DMS 273 treated with DMSO at 0.1 percent for 48 hours (cell line): Measurements from ENCODE around the gene SPR.

Experiments
- DNase-seq: peaks from one replicate; lab custom pipeline; 2025; lab: John Stamatoyannopoulos, UW

The SPR gene

DNA sequence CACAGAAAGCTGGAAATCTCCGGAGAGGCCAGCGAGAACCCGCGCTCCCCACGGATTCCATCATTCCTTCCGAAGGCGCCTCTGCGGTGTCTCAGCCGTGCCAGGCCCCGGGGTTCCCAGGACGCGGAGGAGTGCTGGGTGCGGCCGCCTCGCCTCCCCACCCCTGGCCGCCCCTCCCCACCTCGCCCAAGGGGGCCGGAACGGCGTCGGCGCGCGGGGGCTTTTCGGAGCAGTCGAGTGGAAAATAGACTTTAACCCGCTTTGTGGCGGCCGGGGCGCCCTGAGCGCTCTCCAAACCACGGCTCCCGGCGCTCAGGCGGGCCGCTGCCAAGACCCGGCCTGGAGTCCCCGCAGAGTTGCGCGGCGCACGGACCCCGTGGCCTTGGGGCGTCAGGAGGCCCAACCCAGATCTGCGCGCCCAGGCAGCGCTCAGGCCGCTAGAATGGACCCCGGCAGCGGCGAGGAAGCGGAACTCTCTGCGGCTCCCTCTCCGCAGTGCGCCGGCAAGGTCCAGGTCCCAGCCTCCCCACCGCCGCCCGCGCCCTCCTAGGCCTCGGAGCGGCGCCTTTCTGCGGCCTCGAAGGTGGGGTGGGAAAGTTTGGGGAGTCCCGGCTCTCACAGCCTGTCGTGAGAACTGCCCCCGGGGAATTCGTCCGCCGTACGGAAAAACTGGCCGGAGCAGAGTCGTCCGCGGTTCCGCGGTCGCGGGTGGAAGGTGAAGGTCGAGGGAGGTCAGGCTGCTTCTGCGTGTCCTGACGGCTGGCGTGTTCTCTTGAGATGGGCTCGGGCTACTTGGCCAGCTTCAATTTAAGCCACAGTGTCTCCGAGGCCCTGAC, 28.9 kb downstream of the SPR start:
- DNase-seq = peak; percentile 52

DNA sequence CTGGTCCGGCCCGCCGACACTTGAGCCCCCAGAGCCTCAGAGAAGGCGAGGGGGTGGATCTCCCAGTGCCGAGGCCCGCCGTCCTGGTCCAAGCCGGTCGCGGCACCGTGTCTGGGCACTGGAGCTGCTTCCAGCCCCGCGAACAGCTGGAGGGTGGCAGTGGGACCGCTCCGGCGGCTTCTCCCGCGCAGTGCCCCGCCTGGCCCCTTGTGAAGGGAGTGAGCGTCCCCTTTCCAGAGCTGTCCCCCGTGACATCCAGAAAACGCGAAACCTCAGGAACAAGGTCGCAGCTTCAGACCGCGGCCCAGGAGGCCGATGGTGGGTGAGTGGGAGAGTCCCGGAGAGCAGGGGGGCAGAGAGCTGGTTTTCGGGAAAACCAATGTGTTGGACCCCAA, 29.5 kb downstream of the SPR start:
- no peak for DNase-seq

DNA sequence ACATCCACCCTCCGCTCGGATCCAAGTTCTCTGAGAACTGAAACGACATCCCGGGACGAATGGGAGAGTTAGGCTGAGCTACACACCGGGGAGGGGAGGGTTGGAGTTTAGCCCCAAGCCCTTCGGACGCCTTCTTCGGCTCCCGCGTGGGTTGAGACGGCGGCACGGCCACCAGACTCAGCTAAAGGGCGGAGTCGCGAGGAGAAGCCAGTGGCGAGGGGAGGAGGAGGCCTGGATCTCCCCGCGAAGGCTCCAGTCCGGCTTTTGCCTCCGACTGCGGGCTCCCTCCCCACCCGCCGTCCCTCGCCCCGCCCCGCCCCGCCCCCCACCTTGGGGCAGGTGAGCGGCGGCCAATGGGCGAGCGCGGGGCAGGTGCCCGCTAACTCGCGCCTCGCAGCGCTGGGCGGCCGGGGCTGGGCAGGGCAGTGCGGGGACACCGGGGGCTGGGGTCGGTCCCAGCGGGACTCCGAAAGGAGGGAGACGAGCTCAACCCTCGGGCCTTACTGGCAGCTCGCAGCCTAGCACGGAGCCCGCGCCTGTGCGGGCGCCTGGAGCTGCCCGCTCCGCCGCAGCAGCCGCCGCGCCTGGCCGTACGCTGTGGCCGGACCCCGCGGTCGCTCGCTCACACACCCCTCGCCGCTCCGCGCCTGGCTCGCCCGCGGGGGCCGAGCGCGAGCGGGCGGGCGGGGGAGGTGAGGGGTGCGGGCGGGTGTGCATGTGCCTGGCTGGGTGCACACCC, 30.1 kb downstream of the SPR start, which contains the start of gene EMX1:
Gene EMX1 (plus strand): TSS at position 382 of the 739 bp plus-strand sequence. CDS start 334 bp downstream, at position 716.
- peak; percentile 61 for DNase-seq

DNA sequence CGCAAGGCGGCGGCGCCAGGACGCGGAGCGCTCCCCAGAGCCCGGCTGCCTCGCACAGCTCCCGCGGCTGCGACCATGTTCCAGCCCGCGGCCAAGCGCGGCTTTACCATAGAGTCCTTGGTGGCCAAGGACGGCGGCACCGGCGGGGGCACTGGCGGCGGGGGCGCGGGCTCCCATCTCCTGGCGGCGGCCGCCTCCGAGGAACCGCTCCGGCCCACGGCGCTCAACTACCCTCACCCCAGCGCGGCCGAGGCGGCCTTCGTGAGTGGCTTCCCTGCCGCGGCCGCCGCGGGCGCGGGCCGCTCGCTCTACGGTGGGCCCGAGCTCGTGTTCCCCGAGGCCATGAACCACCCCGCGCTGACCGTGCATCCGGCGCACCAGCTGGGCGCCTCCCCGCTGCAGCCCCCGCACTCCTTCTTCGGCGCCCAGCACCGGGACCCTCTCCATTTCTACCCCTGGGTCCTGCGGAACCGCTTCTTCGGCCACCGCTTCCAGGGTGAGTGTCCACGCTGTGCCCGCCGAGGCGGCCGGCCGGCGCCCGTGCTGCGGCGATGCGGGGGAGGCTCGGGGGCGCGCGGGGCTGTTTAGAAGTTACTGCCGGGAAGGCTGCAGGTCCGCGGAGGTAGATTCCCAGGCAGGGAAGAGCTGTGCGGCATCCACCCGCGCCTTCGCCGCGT, 30.8 kb downstream of the SPR start:
- peak; percentile 52 for DNase-seq

DNA sequence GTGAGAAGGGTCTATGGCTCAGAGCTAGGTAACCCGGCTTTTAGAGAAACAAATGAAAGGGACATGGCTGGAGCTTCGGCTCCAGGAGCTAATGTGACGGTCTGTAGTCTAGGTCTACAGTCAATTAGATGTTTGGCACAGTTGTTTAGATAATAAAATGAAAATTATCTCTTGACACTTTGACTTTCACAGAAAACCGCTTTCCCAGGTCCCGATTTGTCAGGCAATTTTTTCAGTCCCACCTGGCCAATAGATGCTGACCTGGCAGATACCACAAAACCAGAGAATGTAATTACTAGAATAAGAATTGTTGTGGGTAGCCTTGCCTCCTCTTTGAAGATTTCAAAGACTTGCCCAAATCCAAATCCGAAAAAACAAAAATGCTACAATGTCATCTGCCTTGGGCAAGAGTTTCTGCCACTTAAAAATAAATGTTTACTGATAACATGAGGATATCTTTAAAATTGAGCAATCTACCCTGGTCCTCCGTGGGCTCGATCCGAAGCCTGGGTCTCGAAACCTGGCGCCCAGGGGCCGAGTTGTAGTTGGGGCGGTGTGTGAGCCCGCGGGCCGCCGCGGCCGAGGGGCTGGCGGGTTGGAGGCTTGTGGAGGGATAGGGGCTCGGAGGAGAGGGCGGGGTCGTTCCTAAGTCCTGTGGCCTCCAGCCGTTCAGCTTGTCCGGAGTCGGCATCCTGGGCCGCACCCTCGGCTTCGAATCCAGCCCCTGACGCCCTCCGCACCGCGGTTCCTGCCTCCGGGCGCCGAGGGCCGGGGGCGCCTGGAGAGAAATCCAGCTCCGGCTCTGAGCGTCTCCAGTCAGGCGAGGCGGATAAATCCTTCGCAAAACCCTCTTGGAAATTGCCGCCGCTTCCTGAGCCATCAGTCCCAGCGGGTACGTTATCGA, 32.5 kb downstream of the SPR start:
- no peak for DNase-seq

DNA sequence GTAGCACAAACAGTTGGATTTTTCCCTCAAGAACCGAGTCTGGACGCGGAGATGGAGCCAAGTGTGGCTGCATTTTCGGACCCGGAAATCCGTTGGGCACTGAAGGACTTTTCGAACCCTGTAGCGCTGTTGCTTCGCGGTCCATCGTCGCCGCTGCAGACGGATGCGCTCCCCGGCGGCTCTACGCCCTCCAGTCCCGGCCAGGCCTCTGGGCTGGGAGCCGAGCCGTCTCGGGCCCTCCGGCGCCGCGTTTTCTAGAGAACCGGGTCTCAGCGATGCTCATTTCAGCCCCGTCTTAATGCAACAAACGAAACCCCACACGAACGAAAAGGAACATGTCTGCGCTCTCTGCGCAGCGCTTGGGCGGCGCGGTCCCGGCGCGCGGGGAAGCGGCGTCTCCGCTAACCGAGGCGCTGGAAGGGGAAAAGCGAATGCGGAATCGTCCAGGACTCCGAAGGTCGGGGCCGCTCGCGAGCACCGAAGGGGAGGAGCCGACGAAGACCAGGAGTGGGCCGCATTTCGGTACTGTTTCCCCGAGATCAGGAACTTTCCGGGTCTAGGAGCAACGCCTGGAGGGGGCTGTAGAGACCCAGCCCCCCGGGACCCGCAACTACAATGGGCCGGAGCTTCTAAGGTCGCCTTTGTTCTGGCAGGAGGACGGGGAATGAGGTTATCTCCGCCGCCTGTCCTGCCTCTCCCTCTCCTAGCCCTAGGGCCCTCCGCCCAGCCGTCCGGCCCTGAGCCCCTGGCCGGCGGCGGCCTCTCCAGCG, 33.3 kb downstream of the SPR start:
- no peak for DNase-seq

DNA sequence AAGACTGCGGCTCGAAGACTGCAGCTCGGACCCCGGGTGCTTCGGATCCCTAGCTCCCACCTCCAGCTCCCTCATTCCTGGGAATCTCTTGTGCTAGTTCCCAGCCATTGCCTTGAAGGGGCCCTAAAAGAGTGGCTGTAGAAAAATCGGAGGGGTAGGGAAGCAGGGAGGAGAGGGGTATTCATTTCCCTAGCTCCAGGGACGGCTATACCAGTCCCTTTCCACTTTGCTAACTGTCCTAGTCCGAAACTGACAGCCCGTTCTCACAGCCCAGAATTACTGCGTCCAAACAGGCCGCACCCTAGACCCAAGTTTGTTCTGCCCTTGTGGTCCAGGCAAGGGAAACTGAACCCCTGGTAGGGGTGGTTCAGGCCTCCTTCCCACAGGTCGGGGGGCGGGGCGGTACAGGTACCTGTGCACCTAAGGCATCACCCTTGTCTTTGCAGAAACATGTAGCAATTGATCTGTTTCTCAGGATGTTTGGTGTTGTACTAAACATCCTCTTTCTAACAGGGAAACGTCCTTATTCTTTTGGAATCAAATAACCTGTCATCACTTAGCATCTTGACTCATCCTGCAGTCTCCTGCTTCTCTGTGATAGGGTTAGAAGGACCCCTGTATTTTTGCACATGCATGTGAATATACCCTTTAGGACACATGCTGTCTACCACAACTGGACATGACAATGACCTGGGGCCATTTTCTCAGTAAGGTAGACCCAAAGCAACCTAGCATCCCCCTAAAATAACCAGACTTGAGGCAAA, 34.1 kb downstream of the SPR start:
- DNase-seq = no peak

DNA sequence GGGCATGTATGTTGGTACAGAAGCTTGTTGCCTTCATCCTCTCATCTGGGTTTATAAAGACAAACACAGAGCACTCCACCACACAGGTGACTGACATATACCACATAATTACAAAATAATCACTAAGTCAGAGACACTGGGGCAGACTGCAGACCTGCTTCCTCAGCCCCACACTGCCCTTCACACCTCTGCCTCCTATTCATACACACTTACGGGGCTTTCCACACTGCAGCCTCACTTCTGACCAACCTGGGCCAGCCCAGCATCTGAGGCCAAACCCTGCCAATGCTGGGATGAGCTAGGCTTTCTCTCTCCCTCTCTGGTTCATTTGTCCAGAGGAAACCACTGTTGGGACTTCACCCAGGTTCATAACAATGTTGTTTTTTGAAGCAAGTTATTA, 34.6 kb downstream of the SPR start:
- DNase-seq = no peak

DNA sequence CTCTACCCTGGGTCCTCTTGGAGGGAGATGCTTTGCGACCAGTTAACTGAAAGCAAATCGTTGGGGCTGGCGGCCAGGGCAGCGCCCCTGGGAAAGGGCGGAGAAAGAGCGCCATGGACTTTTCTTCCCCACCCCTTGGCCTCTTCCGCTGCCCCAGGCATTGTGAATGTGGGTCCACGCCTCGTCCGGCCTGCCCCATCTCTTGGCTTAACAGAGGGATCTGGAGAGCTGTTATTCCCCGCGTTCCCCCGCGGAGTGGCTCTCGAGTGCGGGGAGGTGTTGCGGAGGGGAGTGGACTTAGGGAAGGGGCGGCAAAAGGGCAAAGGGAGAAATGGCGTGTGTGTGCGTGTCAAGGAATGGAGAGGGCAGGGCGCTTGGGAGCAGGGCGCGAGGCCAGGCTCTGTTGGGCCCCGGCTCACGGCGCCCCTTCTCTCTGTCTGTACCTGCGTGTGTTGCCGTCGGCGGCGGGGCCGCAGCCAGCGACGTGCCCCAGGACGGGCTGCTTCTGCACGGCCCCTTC, 36.7 kb downstream of the SPR start:
- no peak for DNase-seq

DNA sequence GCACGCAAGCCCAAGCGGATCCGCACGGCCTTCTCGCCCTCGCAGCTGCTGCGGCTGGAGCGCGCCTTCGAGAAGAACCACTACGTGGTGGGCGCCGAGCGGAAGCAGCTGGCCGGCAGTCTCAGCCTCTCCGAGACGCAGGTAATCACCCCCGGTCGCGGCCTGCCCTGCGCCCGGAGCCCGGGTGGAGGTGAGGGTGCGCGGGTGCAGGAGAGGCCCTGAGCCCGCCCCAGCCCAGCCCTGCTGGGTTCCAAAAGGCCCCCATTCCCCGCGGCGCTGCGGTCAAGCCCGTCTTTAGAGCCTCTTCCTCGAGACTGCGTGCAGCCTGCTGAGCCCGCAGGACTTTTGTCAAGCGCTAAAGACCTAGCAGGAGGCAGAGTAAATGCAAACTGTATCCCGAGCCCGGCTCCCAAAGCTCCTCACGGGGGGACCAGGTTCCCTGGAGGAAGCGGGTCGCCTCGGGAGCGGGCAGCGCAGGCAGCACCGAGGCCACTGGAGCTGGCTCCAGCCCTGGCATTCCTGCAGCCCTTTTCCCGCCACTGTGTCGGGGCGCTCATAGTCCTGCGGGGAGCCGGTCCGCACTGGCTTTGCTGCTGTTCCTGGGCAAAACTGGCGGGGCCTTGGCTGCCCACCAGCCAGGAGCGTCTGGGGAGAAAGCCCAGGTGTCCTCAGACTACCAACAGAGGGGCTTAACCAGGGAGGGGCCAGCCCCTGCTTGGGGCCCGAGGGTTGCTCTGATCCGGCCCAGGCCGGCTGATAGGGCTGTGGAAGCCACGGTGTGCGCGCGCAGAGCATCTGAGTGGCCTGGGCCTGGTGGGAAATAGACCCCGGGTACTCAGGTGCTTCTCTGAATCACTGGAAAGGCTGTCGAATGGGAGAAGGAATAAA, 37.4 kb downstream of the SPR start:
- DNase-seq = no peak

DNA sequence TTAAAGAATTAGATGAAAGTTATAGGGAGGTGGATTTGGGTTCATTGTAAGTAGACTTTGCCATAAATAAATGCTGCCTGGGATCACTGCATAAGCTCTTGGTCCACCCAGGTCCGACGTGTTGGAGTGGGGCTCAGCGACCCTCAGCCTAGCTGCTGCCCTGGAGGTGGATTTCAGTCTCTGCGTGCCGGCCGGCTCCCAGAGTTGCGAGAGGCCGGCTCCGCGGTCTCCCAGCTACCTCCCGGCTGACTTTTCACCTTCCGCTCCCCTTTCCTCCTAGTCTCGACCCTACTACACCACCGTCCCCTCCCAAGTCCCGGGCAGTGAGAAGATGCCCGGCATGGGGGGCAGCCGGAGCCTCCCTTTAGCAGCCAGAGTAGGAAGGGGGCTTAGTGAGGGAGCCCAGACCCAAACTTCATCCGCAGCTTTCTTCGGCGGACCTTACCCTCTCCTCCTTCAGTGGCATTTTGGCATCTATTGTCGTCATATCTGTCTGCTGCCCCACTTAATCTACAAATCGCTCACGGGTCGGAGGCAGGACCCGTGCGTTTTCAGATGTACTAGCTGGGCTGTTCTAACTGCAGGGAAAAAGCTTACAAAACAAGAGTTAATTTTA, 38.2 kb downstream of the SPR start:
- no peak for DNase-seq

DNA sequence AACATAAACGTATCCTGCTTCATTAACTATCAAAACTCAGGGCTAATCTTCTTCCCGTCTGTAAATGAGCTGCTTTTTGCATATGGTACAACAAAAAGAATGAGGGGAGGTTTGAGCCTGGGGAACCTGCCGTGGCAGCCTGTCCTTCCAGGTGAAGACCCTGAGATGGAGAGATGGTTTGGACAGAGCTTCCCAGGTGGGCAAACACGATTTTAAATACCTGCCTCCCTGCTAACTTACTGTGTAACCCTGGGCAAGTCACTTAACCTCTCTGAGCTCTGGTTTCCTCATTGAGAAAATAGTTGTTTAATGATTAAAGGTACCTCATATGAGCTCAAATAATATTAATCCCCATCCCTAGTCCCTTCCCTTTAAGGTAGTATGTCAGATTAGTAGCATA, 39.2 kb downstream of the SPR start:
- no peak for DNase-seq

DNA sequence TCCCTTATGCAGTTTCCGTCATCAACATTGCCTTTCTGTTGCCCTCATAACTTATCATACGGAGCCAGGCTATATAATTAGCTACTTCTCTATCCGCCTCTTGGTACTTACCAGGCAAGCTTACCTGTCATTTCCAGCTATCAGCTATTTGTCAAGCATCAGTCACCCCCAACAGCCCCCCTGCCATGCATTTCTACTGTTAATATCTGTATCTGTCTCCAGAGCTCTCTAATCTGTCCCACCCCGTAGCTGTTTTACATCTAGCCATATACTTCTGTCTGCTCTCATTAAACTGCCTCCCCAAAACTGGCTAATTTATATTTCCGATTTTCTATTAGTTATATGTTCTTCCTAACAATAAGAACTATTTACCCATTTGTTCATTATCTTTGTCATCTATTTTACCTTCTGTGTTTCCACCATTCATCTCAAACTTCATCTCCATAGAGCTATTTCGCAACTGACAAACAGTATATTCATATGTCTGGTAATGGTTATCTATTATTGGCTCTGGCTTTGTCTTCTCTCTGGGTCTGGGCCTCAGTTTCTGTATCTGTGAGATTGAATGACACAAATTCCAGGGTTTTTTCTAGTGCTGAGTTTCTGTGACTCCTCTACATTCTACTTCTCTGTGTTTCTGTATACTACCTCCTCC, 39.7 kb downstream of the SPR start:
- DNase-seq = no peak

DNA sequence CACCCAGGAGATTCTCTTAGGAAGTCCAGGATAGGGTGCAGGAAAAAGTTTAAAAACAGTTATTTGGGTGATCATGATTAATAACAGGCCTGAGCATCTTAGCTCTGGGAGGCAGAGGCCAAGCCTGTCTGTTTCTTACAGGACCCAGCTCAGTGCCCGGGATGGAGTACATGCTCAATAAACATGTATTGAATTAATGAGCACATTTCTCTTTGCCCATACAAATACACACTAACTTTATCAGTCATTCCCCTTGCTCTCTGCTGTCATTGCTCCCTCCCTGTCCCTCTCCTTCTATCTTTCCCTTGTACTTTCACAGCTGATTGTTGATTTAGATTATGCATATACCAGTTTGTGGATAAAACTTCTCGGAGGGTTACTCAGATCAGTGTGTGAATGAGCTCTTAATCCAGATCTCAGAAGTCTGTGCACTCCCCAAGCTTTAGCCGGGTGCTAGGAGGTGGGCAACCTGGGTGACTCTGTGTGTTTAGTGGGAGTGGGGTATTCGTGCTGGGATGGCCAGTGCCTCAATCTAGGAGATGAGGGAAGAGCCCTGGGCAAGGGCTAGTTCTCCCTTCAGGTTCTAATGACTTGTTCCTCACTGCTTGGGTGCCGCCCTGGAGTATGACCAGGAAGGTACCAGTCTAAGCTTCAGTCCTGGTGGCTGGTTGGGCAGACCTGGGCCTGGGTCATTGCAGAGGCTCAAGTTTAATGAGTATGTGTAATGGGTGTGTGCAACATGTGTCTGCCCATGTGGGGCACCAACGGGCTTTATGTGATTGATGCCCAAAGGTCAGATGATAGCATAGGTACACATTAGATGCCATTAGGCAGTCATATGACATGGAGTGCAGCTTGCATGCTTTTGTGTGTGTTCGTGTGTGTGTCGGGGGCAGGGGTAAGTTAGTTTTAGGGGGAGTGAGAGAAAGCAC, 40.7 kb downstream of the SPR start:
- DNase-seq = no peak

DNA sequence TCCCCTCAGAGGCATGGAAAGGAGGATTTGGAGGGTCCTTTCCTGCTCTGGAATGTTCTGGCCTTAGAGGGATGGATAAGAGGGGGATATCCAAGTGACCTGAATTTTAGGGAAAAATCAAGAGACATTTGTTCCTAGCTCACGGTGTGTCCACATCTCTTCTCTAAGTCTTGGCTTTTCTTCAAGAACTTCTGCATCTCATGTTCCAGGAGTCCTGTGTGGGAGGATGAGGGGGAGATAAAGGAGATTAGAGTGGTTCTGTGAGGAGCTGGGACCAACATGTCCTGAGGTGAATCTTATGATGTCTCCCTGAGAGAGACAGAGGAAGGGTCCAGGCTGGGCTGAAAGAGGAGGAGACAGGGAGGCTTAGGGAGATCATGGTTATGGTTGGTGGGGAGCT, 41.8 kb downstream of the SPR start:
- DNase-seq = no peak

DNA sequence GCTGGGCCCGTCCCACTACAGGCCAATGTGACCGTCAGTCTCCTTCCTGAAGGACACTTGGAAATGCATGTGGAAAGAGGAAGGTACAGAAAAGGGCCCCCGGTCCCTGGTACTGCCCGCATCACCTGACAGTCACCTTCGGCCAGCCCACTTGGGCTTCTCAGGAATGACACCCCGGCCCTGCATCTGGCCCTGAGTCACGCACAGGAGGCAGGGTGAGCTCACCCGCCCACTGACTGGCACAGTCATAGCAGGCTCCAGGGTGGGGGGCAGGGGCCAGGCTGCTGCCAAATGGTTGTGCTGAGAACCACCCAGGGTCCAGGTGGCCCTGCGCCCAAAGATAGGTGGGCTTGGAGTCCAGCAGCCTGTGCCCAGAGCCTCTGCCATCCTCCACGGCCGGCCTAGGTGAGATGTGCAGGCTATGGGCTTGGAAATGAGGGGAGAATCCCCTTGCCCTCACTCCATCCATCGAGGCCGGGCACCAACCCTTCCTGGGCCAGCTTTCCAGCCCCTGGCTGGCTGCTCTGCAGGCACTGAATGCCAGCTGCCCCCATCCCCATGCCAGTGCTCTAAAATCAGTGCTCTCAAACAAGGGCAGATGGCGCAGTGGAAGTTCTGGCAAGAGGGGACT, 44.2 kb downstream of the SPR start:
- DNase-seq = no peak
